GM18511 (cell line): ENCODE results near the gene ME2.
"Not testable (repeated sequence)": the region's sequence is repeated elsewhere in the genome, so short reads cannot be mapped to it uniquely, and the experiment has no call there.

Experiments used
- ATAC-seq: cut with Tn5 transposase; IDR thresholded peaks from one replicate; pipeline ENCODE4 v1.9.1; 2021; ENCODE audit warnings: mild to moderate bottlenecking, moderate library complexity; ENCODE audit not compliant: unreplicated experiment

The ME2 gene

DNA sequence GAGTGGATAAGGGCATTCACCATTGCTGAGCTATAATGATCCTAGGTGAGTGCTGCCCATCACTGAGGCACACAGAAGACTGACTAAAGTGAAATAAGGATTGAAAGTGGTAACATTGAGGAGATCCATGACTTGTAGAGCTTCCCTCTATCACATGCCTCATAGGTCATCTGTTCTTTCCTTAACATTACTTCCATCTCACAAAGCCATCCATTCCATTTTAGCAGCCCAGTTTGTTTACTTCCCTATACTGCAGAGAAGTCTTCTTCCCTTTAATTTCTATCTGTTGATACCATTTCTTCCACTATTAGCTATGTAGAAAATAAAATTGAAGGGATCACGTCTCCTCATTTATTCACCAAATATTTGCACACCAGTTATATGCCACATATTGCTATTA lies 32.1 kb downstream of the ME2 start:
- ATAC-seq = no peak

DNA sequence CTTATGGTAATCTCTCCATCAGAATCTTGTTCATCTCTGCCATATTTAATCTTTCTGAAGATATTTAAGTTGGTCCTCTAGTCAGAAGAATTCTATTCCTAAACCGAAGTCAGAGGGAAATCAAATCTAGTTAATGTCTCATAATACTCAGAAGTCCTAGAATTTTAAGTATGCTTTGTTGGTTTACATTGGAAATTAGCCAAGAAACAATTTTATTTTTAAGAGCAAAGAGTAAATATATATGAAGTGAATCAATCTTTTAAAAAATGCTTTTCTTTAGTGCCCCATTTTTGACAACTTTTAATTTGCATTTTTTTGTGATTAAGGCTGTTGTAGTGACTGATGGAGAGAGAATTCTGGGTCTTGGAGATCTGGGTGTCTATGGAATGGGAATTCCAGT lies 38.1 kb downstream of the ME2 start:
- no peak for ATAC-seq

DNA sequence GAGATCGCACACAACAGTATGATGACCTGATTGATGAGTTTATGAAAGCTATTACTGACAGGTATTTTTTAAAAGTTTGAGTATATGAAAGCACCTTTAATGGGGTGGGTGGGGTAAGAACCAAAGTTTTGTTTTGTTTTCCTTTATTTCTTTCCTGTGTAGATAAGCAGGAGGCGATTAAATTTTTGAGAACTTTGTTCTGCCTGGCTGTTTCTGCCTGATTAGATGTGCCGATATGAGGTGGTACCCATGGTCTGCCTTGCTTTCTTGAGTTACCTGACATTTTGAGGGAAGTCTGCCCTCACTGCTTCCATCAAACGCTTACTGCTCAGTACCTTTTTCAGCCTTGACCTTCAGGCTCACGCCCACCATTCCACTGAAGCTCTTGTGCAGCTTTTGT lies 39.2 kb downstream of the ME2 start:
- no peak for ATAC-seq

DNA sequence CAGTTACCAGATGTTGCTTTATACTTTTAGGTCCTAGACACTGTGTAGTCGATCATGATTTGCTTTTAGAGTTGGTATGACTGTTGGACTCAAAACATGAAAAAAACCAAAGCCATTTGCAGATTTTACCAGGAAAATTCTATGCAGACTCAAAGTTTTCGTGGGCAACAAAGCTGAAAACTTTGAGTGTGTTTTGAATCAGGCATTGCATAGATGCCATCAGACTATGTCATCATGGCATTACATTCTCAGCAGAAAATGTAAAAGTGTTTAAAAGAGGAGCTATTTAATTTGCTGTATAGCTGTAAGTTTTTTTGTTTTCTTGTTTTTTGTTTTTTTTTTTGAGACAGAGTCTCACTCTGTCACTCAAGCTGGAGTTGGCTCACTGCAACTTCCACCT lies 45.5 kb downstream of the ME2 start:
- no peak for ATAC-seq

DNA sequence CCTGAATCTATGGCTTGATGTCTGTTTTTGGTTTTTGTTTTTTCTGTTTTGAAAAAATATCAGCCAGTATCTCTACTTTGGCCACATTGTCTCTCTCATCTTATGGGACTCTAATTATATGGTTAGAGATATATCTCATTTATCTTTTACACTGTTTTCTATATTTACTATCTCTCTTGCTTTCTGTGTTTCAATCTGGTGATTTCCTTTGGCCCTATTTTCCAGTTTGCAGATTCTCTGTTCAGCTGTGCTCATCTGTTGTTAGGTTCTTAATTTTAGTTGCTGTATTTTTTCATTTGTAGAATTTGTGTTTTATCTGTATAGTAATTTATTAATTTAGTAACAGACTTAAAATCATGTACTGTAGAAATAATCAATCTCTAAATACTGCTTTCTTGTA lies 47.6 kb downstream of the ME2 start:
- ATAC-seq = no peak

DNA sequence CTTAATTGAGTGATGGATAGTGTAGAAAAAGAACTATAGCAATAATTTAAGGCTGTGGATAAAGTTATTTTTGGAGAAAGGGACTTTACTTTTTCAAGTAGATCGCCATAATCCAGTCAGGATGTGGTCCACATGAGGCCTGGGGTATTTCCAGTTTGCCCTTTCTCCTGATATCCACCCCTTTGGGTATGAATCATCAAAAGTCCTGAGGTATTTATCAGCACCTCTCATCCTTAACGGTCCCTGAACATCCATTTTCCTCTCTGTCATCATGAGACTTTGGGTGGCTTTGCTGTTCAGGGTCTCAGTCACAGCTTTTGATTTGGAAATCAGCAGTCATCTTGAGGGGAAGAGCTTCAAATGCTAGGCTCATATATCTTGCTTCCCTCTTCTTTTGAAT lies 49.6 kb downstream of the ME2 start:
- ATAC-seq = no peak

DNA sequence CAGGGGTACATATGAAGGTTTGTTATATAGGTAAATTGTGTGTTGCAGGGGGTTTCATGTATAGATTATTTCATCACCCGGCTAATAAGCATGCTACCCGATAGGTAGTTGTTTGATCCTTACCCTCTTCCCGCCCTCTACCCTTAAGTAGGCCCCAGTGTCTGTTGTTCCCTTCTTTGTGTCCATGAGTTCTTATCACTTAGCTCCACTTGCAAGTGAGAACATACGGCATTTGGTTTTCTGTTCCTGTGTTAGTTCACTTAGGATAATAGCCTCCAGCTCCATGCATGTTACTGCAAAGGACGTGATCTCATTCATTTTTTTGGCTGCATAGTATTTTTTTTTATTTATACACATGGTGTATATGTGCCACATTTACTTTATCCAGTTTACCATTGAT lies 54.8 kb downstream of the ME2 start:
- ATAC-seq = no peak

DNA sequence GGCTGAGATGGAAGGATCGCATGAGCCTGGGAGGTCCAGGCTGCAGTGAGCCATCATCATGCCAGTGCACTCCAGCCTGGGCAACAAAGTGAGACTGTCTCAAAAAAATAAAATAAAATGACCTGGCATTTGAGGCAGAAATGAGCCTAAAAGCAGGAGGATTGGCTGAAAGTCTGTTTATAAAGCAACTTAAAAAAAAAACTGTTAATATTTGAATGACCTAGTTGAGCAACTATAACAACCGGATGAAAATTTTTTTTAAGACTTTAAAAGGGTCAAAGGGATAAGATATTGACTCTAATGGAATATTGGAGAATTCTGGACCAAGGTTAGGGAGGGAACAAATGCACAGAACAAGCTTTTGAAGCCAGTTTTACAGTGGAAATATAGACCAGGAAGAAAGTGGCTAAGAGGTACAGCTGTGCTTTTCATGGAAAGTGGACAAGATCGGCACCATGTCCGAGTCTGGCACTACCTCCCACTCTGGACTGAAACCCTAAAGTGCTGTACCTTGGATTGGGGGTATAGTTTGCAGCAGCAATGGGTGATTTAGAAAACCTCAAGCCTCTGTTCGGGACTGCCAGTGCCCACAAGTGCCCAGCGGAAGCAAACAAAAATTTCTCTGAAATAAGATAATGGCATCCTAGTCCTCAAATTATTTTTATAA lies 55.8 kb downstream of the ME2 start:
- no peak for ATAC-seq

DNA sequence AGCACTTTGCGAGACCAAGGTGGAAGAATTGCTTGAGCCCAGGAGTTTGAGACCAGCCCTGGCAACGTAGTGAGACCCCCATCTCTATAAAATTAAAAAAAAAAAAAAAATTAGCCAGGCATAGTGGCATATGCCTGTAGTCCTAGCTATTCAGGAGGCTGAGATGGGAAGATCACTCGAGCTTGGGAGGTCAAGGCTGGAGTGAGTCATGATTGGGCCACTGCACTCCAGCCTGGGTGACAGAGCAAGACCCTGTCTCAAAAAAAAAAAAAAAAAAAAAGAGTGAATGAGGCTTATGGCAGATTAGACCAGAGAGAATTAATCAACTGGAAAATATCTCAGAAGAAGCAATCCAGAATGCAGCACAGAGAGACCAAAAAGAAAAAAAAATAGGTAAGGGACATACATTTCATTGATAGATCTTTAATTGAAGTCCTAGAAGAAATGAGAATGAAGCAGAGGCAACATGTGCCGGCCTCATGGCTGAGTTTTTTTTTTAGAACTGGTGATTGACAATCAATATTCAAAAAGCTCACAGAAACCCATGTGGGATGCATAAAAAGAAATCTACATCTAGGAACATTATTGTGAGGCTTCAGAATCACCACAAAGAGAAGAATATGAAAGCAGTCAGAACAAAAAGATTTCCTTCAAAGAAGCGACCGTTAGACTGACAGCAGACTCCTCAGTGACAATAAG lies 56.7 kb downstream of the ME2 start:
- ATAC-seq = no peak

DNA sequence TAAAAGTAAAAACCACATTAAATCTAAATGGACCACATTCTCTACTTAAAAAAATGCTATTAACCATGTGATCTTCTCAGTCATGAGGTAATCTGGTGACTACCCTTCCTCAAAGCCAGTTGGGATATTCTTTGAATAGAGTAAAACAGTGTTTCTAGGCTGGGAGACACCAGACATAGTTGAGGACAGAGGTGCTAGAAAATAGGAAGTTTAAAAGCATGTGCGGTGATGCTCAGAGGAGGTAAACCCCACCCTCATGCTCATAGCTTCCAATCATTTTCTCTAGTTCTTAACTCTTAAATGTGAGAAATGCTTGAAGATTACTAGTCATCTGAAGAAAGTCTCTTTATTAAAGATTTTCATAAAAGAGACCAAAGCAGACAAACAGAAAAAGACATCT lies 58.3 kb downstream of the ME2 start:
- ATAC-seq = no peak

DNA sequence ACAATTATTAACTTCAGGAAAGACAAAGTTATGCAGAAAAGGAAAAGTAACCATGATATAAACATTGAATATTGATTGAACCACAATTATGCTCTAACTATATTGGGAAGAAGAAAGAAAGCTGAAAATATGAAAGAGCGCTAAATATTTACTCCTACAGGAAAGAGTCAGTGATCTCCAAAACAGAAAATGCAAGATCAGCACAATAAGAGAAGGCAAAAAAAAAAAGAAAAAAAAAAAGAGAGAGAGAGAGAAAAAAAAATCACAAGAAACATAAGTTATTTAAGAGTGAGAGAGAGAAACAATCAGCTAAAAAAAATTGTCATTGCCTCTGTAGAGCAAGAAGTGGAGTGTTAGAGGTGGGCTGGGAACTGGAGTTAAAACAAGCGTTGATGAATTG lies 60.0 kb downstream of the ME2 start:
- no peak for ATAC-seq

DNA sequence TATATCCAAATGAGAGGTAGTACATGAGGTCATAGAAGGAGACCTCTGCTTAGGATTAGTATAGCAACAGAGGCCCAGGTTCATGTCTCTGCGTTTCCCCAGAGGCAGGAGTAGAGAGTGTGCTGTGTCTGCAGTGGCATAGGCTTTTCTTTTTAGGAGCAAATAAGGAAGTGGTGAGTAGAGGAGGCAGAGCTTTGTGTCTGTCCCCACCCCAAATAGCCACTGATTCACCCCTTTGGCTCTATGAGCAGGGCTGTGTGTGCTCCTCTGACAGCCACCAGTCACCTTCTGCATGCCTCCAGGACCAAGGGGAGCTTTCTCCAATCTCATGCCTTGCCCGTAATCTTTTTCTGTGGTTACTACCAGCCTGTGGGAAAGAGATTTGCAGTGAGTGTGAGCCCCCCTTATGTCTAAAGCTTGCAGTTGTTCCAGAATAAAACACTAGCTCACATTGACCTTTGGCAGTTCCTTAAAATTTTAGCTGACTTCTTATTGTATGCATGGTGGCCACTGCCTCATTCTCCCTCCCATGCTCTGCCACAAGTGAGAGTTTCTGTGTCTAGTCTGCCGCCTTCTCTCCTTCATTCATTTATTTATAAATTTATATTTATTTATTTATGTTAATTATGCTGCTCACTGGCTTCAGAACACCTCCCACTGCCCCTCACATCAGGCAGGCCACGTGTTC lies 65.5 kb downstream of the ME2 start:
- ATAC-seq = no peak

DNA sequence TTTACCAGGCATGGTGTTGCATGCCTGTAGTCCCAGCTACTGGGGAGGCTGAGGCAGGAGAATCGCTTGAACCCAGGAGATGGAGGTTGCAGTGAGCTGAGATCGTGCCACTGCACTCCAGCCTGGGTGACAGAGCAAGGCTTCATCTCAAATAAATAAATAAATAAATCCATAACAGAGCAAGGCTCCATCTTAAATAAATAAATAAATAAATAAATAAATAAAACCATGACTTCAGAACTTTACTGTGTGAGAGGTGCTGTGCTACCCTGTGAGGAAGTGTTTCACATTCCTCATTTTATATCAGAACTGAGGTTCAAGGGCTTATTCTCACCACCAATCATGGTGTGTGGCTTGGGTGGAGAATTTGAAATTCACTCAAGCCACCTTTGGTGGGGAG lies 67.0 kb downstream of the ME2 start:
- not testable (repeated sequence) for ATAC-seq

DNA sequence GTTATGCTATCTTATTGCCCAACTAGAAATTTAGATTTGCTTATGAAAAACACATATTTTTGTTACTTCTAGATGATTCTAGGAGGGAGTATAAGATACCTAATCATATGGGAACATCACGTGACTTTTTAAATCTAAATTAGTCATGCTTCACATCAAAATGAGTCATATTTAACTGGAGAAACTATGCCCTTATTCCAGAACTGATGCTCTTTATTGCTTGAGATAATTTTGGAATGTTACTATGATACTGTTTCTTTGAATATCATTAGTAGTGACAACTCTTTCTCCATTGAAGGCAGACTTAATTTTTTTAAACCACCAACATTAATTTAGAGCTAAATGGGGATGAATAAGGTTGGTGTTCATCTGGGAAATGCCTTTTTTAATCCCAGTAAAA lies 69.0 kb downstream of the ME2 start:
- no peak for ATAC-seq

DNA sequence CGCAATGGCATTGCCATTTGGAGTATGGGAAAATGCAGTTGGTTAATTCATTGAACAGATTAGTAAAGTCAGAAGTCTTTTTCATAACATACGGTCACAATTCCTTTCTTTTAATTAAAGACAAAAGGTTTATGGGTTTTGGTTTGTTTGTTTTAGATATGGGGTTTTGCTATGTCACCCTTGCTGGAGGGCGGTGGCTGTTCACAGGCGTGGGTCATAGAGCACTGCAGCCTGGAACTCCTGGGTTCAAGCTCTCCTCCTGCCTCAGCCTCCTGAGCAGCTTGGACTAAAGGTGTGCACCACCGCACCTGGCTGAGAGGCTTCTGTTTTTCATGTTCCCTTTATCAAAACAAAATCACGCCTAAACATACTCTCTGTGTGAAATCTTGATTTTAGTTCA lies 70.3 kb downstream of the ME2 start:
- no peak for ATAC-seq

DNA sequence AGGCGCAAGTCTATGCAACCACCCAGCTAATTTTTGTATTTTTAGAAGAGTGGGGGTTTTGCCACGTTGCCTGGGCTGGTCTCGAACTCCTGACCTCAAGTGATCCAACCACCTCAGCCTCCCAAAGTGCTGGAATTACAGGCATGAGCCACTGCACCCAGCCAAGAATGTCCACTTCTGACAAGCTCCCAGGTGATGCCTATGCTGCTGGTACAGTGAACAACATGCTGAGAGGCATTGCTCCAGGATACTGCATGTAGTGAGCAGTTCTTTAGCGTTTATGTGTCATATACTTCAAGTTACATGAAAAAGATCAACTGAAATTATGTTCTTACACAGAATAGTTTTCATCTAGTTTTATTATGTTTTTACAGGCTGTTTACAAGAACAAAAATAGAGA lies 71.7 kb downstream of the ME2 start:
- no peak for ATAC-seq

DNA sequence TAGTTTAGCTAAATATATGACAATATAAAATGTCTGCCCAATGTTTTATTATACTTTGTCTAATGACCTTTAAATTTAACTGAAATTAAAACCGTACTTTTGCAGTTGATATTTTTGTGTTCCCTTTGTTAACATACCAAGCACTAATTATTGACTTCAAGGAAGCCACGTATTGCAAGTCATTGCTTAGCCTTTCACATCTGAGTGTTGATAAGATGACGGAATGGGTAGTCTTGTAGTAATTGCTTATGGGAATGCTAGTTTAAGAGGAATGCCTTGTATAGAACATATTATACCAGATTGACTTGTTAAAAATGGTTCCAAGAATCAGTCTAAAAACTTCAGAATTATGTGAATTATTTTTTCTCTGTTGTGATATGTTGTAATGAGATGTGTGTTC lies 74.9 kb downstream of the ME2 start:
- ATAC-seq = no peak

DNA sequence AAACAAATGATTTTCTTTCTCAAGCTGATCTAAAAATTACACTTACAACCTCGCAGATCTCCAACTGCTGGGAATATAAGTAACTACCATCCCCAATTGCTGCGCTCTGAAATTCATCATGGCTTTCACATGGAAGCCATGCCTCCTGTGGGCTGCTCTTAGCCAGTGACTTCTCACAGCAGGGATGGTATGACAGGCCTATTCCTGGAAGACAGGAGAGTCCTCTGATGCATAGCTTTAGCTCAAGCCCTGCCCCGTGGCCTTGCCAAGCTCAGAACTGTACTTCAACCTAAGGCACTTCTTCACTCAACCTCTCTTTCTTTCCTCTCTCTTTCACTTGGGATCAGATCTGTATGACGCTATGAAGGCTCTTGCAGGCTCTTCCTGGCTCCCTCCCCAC lies 76.3 kb downstream of the ME2 start:
- ATAC-seq = no peak

DNA sequence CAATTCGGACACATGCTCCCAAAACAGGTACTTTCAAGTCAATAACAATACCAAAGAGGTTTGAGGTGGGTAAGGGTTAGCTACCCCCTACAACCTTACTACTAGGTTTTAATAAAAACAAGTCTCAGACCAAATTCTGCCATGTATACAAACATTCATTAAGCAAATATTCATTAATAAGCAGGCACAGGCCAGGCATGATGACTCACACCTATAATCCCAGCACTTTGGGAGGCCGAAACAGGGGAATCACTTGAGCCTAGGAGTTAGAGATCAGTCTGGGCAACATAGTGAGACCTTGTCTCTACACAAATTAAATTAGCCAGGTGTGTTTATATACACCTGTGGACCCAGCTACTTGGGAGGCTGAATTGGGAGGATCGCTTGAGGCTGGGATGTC lies 77.2 kb downstream of the ME2 start:
- no peak for ATAC-seq

DNA sequence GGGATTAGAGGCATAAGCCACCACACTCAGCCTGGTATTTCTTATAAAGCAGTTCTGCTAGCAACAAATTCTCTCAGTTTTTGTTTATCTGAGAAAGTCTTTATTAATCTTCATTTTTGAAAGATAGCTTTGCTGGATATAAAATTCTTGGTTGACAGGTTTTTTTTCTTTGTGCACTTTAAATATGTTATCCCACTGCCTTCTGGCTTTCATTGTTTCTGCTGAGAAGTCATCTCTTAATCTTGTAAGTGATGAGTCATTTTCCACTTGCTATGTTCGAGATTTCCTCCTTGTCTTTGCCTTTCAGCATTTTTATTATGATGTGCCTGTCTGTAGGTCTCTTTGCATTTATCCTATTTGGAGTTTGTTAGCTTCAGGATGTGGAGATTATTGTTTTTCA lies 83.1 kb downstream of the ME2 start:
- ATAC-seq = no peak

DNA sequence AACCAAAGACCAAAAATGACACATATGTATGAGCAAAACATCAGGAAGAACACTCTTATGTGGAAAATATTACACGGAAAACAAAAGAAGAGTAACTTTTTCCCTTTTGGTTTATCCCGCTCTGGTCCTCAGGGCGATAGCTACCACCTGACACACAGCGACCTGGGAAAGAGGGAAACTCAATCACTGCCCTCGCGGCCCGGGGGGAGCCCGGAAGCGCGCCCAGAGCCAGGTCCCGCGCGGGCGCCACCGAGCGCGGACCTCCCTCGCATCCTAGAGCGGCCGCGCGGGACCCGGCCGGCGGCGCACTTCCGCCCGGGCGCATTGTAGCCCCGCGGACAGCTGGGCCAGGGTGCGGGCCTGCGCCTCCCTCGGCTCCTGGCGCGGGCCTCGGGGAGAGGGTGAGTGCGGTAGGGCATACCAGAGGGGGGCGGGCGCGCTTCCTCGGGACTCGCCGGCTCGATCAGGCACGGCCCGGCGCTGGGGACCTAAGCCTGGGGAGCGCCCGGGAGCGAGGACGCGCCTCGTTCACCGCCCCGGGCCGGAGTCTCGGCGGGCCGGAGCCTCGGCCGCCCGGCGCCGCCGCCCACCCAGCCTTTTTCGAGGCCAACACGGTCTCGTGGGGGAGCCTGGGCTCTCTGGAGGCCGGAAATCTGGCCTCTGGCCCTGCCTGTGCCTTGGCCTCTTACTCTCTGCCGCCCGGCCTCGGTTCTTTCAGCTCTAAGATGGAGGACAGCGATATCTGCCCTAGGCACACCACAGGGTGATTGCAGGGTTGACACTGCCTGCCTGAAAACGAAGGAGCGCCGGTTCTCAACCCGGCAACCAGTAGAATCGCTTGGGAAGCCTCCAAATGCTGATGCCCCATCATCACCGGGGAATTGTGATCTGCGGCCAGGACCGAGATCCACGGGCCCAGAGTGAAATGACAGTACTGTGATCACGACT lies 89.1 kb downstream of the ME2 start, which contains the start of gene ELAC1:
Gene ELAC1, plus strand, starts transcription at position 327 of the 948 bp plus-strand sequence. CDS start 6,365 bp downstream, outside the sequence.
- ATAC-seq = peak; percentile 96
